Measurements from ENCODE around the gene ANKRD29.

Gene ANKRD29

DNA sequence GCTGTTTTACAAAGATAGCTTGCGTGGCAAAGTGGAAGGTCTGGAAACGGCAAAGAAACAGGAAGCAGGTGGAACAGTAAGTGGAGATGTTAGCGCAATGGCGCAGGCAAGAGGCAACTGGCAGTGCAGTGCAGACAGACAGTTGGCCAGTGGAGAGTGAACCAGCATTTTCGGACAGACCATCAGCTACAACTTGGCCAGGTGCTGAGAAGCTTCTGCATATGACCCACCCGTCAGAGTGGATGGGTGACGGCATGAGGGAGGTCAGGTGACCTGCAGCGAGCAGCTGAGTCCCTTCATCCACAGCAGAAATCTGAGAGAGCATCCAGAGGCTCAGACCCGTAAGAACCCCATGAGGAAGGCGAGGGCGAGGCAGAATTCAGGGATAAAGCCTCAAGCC lies 110.2 kb downstream of the ANKRD29 start:
- no peak for DNase-seq

- no peak for DNase-seq
Observed at GRCh38 chr18:23551978-23552377, 110.7 kb downstream of the ANKRD29 start.

DNA sequence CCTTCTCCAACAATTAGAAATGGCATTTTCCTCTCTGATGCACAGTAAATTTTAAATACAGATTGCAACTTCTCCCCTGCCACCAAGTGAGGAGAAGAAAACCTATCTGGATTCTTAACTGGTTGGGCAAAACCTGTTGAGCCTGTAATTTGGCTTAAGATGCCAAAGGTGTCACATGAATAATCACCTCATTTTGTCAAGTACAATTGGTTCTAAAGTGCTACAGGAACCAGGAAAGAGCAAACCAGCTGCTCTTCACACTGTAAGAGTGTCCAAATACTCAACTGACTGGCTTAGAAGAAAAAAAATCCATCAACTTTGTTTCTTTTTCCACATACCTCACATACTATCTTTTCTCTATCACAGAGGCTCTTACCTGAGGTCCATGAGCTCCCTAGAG lies 111.8 kb downstream of the ANKRD29 start:
- no peak for DNase-seq

All from stimulated activated CD4-positive, alpha-beta T cell treated with anti-CD3 and anti-CD28 coated beads, Interleukin-2, amount 100 ng/mL, for 24 hours (primary cell).